ENCODE measurements around the gene CP.

Gene CP

DNA sequence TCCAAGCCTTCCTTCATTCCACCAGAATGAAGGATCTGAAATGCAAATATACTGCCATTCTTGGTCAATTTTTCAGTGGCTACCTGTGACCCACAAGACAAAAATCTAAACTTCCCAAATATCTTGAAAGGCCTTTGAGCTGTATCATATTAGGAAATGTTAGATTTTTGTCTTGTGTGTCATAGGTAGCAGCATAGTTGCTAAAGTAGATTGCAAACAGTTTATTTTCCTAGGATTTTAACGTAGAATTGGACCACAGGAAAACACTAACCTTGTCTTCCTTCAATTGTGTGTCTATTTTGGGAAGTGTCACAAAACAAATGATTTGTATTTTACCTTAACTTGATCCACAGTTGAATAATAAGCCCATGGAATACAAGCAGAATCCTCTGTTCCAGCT is 42.4 kb downstream of the CP start:
- no peak for DNase-seq

DNA sequence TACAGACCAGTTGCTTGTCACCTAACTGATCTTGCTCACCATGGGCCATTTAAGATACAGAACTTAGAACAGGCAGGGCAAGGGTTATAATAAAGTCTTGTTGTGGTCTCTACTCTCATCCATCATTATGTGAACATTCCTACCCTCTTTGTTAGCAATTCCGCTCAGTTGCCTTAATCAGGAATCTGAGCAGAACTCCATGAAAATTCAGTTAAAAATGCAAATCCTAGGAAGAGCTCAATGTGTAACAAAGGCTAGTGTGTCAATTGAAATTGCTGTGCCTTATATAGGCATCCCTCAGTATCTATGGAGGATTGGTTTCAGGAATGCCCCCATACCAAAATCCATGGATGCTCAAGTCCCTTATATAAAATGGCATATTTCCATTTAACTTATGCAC is 44.5 kb downstream of the CP start:
- DNase-seq = no peak

DNA sequence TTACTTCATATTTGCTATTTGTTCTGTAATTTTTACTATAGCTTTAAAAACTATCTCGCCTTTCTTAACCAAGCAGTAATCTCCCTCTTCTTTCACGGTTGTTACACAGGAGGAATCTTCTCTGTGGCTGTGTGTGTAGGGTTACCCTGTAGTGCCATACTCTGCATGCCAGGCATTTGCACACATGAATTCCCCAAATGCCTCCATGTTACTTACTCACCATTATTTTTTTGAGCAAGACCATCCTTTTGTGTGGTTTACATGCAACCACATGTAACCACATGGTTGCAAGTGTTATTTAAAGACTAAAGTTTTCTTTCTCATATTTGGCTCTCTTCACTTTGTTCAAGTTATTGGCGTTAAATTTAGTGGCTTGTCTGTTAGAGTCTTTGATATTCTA is 46.7 kb downstream of the CP start:
- DNase-seq = no peak

DNA sequence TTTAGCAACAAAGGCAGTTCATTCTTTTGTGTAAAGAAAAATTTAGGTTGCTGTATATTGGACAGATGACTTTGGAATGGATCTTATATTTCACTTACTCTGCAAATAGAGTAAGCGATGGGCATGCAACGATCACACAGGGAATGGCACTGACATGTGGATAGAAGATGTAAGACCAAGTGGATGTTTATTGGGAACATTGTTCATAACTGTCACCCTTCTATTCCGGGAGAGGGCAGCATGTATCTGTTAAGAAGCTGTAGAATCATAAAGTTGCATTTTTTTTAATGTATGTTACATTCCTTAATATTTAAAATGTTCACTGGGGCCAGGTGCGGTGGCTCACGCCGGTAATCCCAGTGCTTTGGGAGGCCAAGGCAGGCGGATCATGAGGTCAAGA is 51.0 kb downstream of the CP start:
- DNase-seq = no peak

DNA sequence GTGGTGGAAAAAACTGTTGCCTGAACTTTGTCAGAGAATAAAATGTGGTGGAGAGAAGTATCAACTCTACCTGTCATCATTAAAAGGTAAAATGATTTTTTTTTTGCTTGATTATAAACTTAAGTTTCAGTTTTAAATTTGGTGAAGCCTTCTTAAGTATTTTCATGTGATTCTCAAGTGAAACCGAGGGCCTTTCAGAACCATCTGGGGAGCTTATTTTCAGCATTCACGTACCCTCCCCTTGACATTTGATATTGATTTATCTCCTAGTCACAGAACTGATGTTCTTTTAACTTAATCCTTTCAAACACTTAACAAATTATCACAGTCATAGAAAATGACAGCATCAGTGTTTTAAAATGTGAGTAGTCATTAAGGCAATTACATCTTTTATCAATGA is 53.7 kb downstream of the CP start:
- DNase-seq = no peak

DNA sequence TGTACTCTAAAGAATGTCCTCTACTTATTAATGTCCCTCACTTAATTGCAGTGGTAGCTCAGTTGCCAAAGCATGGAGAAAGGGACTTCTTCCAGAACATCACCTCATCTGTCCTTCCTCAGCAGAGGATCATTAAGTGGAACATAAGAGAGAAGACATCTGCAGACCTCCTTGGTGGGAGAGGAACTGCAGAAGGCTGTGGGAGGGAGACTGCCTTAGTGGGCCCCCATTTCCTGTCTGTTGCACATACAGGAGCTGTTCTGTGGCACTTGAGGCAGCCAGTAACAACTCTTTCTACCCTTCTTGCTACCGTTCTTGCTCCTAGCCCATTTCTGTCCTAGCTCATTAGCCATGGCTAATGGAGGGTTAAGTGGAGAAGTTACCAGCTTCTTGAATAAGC is 58.6 kb downstream of the CP start:
- DNase-seq = no peak

DNA sequence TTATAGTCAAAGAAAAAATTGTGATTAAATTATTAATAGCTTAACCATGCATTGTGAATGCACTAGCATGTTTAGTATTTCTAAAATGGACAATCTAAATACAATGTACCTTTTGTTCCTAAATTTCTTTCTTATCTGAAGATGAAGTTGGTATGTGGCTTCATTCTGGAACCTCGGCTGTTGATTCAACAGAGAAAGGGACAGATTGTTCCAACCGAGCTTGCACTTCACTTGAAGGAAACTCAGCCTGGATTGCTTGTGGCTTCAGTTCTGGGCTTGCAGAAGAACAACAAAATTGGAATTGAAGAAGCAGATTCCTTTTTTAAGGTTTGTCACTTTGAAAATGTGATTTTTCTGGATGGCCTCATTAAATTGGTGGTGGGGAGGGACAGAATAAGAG is 59.6 kb downstream of the CP start:
- DNase-seq = no peak

DNA sequence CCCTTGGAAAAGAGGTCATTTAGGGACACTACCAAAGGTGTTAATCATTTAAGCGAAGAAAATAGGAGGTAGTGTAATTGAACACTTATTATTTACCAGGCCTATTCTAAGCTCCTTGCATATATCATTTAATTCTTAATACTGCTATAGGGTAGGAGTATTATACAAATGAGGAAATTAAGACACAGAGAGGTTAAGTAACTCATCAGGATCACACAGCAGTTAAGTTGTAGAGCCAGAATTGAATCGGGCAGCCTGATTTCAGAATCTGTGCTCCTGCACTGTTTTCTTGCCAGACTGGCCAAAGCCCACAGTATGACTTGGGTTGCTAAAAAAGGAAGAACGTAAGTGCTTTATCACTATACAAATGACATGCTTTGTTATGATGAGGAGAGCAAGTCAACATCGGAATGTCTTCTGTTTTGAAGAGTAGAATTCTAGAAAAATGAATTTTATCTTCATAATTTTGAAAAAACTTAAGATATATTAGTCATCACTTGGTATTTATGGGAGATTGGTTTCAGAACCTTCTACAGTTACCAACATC is 60.8 kb downstream of the CP start:
- DNase-seq = no peak

DNA sequence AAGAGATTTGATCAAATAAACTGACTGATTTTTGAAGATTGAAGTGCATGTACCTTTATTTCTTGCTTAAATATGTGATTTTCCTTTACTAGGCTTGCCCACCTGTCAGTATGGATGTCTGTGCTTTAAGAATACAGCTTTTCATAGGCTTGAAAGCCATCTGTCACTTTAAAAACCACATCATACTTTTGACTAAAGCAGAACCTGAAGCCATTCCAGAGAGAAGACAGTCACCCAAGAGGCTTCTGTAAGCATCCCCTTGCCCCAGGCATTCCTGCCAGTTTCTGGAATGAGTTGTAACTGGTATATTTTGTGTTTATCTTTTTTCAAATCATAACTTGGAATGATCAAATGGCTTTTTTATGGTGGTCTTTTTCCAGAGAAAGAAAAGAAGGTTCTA is 68.2 kb downstream of the CP start:
- DNase-seq = no peak

DNA sequence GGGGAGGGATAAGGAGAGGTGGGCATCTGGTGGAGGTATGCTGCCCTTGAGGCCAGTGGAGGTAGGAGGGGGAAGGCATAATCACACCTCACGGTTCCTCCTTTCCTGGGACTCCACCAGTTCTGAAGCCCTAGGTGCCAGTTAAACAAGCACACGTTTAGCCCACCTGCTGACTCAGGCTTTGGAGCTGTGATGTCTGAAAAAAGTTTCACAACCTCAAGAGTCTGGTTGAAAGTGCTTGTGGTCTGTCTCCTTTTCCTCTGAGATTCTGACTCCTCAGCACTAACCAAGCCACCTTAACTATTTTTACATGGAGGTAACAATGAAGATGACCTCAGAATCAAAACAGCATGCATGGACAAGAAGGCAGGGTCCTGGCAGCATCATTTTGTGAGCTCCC is 69.2 kb downstream of the CP start:
- DNase-seq = no peak

DNA sequence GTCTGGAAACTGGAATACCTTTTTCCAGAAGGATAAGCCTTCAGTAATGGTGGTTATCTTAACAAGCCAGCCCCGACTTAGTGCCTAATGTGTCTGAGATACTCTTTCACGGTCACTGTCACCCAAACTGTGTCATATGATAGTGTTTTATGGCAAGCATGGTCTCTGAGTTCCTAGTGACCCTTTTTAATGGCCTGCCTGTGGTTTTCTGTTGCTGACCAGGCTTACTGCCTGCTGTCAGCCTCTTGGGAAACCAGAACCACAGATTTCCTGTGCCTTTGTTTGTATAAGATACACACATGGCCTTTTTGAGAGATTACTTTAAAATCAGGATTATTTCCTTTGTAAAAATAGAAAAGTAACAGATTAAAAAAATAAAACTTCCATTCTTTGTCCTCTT is 69.8 kb downstream of the CP start:
- DNase-seq = peak; percentile 33

DNA sequence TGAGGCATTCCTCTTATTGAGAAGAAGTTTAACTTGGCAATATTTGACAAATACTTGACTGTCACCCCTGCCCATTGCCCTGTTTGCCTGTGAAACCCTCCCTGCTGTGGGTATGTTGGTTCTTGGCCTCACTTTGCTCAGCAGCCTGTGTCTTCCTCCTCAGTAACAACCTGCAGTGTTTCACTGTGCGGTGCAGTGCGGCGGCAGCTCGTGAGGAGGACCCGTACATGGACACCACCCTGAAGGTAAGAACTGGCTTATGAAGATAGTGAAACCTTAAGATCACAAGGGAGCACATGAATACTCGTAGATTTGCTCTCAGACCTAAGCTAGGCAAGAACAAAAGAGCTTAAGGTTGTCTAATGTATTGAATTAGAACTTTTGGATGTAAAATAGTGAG is 71.2 kb downstream of the CP start:
- no peak for DNase-seq

DNA sequence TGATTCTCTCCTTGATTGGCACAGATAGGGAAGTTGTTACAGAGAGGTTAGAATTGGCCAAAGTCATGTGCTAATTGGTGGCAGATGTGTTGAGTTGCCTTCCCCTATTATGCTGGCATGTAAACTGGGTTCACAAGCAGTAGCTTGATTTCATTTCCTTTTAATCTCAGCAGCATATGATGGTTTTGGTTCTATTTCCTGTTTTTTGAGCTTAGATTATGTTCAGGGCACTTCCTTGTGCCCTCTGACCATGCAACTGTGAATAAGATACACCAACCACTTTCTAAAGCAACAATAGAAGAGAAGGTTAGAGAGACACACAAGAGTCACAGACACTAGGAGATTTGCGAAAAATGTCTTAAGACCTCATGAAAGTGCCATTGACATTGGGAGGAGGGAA is 75.7 kb downstream of the CP start:
- DNase-seq = no peak

DNA sequence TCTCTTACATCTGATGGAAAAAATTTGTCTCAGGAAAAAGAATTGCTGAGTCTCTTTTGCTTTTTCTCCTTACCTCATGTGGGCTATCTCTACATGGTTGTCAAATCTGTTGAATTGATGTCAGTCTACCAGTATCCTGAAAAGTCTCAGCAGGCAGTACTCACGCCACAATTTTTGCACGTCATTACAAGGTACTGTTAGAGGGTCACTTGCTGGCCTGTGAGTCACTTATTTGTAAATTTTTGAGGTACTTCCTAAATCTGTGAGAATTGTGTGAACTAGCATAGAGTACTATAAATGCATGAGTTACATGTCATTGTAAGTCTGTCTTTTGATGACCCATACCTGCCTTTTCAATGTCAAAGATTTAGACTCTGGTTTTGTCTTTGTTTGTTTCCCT is 76.3 kb downstream of the CP start:
- DNase-seq = no peak

DNA sequence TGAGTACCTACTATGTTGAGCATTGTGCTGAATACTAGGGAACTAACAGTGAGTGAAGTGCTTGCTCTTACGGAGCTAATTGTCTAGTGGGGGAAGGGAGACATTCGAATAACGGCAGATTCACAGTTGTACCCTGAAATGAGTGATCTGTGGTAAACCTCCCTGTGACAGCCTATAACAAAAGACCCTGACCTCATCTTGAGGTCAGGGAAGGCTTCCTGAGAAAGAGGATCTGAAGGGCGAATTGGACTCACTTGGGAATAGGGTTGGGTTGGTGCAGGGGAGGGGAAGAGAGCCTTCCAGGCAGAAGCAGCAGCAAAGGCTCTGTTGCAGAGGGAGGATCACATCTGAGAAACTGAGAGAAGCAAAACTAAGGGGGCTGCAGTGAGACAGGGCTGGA is 78.9 kb downstream of the CP start:
- no peak for DNase-seq

DNA sequence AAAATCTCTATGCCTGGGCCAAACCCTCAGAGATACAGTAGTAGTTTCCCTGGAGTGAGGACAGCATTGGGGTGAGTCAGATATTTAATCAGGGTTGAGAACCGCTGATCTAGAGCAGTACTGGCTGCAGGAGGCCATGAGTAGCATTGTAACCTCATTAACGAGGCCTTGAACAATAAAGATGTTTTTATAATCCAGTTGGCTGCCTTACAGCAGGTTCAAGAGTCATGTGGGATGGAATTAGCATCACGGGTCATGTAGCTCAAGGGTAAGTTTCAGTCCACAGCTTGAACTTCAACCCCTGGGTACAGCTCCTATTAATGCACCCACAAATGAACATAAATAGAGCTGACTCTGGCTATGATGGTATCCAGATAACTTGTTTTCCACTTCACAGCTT is 87.1 kb downstream of the CP start:
- no peak for DNase-seq

DNA sequence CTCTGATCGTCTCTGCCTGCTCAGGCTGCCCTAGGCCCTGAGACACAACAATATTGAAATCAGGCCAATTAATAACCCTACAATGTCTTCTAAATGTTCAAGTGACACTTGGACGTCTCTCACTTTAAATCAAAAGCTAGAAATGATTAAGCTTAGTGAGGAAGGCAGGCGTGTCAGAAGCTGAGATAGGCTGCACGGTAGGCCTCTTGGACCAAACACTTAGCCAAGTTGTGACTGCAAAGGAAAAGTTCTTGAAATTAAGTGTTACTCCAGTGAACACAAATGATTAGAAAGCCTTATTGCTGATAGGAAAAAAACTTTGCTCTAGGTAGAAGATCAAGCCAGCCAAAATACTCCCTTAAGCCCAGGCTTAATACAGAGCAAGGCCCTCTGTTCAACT is 90.0 kb downstream of the CP start:
- DNase-seq = no peak

DNA sequence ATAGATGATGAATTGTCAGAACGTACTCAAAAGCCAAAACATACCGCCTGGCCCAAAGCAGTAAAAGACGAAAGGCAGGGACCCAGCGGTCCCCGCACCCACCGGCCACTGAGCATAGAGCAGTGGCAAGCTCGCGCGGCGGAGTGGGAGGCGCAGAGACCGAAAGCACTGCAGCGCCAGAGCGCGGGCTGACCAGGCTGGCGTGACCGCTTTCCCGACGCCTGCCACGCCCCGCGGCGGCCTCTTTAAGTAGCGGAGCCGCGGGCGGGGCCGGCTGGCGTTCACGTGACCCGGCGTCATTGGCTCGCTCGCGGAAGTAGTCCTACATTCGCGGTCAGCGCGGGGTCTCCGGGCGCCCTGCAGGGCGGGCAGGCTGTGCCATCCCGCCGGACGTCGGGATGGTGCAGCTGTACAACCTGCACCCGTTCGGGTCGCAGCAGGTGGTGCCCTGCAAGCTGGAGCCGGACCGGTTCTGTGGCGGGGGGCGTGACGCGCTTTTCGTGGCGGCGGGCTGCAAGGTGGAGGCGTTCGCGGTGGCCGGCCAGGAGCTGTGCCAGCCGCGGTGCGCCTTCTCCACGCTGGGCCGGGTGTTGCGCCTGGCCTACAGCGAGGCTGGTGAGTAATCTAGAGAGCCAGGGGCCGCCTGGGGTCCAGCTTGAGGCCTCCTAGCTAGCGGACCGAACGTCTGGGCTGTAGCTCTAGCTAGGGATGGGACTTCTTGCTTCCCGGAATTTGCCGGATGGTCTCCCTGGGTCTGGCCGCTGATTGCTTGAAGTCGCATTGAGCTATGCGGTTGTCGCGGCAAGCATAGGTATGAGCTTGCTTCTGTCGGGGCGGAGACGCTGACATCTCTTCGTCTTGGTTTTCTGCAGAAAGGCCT is 92.1 kb downstream of the CP start, which contains the start of gene HPS3:
Gene HPS3, plus strand, starts transcription at position 313 of the 880 bp plus-strand sequence. Its CDS starts 86 bp downstream, at position 399.
- DNase-seq = peak; percentile 94

DNA sequence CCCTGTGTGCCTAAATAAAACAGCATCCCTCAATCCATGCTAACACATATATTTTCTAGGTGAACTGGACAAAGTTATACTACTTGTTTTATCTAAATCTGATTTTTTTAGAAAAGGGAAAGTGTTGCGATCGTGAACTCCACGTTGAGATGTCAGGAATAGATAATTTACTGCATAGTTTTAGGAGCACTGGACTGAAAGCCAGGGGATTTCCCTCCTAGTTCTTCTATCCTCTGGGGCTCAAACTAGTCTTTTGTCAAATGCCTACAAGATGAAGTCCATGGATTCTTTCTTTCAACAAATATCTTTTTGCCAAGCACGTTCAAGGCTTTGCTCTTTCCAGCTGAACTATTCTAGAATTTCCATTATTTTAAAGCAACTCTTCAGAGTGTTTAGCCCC is 92.8 kb downstream of the CP start:
- DNase-seq = no peak

DNA sequence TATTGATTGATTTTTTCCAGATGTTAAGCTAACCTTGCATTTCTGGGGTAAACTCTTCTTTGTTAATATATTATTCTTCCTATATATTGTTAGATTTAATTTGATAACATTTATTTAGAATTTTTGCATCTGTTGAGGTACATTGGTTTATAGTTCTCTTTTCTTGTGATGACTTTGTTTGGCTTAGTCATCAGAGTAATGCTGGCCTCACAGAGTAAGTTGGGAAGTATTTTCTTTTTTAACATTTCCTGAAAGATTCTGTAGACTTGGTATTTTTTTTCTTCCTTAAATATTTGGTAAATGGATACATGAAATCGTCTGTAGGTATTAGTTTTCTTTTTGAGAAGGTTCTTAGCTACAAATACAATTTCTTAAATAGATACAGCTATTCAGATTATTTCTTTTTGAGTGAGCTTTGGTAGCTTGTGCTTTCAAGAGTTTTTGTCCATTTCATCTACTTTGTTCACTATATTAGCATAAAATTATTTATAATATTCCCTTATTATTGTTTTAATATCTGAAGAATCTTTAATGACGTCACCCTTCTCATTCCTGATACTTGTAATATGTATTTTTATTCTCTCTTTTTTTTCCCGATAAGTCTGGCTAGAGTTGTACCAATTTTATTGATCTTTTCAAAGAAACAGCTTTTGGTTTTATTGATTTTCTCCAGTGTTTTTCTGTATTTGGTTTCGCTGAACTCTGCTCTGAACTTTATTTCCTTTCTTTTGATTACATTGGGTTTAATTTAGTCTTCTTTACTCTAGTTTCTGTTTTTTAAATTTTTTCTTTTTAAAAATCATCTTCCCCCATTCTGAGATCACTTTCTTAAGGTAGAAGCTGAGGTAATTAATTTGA is 98.7 kb downstream of the CP start:
- no peak for DNase-seq

Measured in femur (tissue), 1 donor.